Endodermal cell (in vitro differentiated cells): ENCODE measurements around the gene GALNT17. TPM values are rescaled to one million over a fixed set of nuclear protein-coding genes. Genes with fewer than 3 reads are reported as not detected.
A peak's percentile ranks its signal among the peaks of the same experiment; 100 is the strongest.

Experiments
- DNase-seq: peaks from one replicate; pipeline ENCODE4 v3.0.0-alpha.2; 2017
- H3K27ac ChIP-seq: 2 replicates; pipeline ENCODE4 v1.5.1; 2013; ENCODE audit warnings: mild to moderate bottlenecking, low read depth, low read length, moderate library complexity
- H3K27me3 ChIP-seq: 2 replicates; pipeline ENCODE4 v1.6.1; 2013; ENCODE audit warnings: mild to moderate bottlenecking, low read length, moderate library complexity; ENCODE audit not compliant: insufficient read depth, control insufficient read depth, poor library complexity, severe bottlenecking
- H3K36me3 ChIP-seq: 2 replicates; pipeline ENCODE4 v1.7.0; 2013; ENCODE audit warnings: mild to moderate bottlenecking, low read length, moderate library complexity; ENCODE audit not compliant: control insufficient read depth, insufficient read depth
- H3K4me1 ChIP-seq: one replicate; pipeline ENCODE4 v1.7.0; 2013; ENCODE audit warnings: low read length; ENCODE audit not compliant: control insufficient read depth, insufficient read depth
- H3K4me3 ChIP-seq: 2 replicates; pipeline ENCODE4 v1.5.1; 2013; ENCODE audit warnings: mild to moderate bottlenecking, low read length, moderate library complexity
- H3K9ac ChIP-seq: 2 replicates; pipeline ENCODE4 v1.6.1; 2013; ENCODE audit warnings: mild to moderate bottlenecking, low read length, moderate library complexity; ENCODE audit not compliant: poor library complexity, severe bottlenecking; ENCODE audit errors: extremely low read depth
- H3K9me3 ChIP-seq: 2 replicates; pipeline ENCODE4 v1.6.1; 2013; ENCODE audit warnings: mild to moderate bottlenecking, low read length, moderate library complexity; ENCODE audit not compliant: control insufficient read depth
- H3K27ac Mint-ChIP-seq: 2 replicates; pipeline ENCODE4 v1.8.0; 2020; ENCODE audit warnings: mixed read lengths
- H3K27me3 Mint-ChIP-seq: 2 replicates; pipeline ENCODE4 v1.8.0; 2021; ENCODE audit warnings: mild to moderate bottlenecking, mixed read lengths; ENCODE audit not compliant: insufficient read depth
- H3K36me3 Mint-ChIP-seq: 2 replicates; pipeline ENCODE4 v1.8.0; 2020; ENCODE audit warnings: low read depth, mixed read lengths
- H3K4me1 Mint-ChIP-seq: 2 replicates; pipeline ENCODE4 v1.8.0; 2020; ENCODE audit warnings: mixed read lengths
- H3K4me3 Mint-ChIP-seq: 2 replicates; pipeline ENCODE4 v1.8.0; 2020; ENCODE audit warnings: mild to moderate bottlenecking, moderate library complexity, mixed read lengths
- H3K9me3 Mint-ChIP-seq: 2 replicates; pipeline ENCODE4 v1.8.0; 2020; ENCODE audit warnings: mild to moderate bottlenecking, mixed read lengths
- WGBS, 2 experiments: methylation state at CpG; one replicate each; pipeline versions ENCODE4 v1.1.5 to v1.1.7; 2013; ENCODE audit warnings: missing lambda C conversion rate in 2 of 2, mixed read lengths in 1 of 2; ENCODE audit not compliant: insufficient coverage in 1 of 2, insufficient read length in 1 of 2; 5-methylcytosine and 5-hydroxymethylcytosine counted together
- total RNA-seq, 2 donors: library from RNA; stranded (reverse); fragmentation: NEBNext Ultra II Directional in 1 of 2; extraction: Animal tissue kit (Norgen Biotek cat#: 25700) in 1 of 2; gene quantifications; 2 replicates in 1 of 2; 3 replicates in 1 of 2; pipeline ENCODE4 v1.2.1, GENCODE V29; 2021
- TF ChIP-seq, protein P1 (sequence below): fragments of 200-600 bp; sonication (generic); conservative IDR thresholded peaks from 2 replicates; pipeline ENCODE4 v1.5.0; 2021; ENCODE audit warnings: antibody characterized with exemption, mild to moderate bottlenecking

Gene GALNT17
- total RNA-seq, 2 donors from 2014 or later: 60.4 to 61.3 TPM

- peaks cover 44% of the 10 kb centered on the region for H3K36me3 ChIP-seq
- peak; percentile 17 for DNase-seq
- Mint-ChIP-seq H3K4me1 (peaks cover 11% of the 10 kb centered on the region), H3K27ac (no peak overlapping the region), H3K36me3 (peaks cover 53% of the 10 kb centered on the region), H3K9me3 (peaks cover 37% of the 10 kb centered on the region), H3K27me3 (no peaks in the 10 kb centered on the region), H3K4me3 (no peak overlapping the region)
- H3K4me3 ChIP-seq: no peak overlapping the region
- TF ChIP-seq, protein P1, sequence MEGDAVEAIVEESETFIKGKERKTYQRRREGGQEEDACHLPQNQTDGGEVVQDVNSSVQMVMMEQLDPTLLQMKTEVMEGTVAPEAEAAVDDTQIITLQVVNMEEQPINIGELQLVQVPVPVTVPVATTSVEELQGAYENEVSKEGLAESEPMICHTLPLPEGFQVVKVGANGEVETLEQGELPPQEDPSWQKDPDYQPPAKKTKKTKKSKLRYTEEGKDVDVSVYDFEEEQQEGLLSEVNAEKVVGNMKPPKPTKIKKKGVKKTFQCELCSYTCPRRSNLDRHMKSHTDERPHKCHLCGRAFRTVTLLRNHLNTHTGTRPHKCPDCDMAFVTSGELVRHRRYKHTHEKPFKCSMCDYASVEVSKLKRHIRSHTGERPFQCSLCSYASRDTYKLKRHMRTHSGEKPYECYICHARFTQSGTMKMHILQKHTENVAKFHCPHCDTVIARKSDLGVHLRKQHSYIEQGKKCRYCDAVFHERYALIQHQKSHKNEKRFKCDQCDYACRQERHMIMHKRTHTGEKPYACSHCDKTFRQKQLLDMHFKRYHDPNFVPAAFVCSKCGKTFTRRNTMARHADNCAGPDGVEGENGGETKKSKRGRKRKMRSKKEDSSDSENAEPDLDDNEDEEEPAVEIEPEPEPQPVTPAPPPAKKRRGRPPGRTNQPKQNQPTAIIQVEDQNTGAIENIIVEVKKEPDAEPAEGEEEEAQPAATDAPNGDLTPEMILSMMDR: no peak
- H3K4me1 ChIP-seq: no peaks in the 10 kb centered on the region
- no peaks in the 10 kb centered on the region for H3K27me3 ChIP-seq
- H3K9me3 ChIP-seq: peaks cover 49% of the 10 kb centered on the region
- no peak overlapping the region for H3K9ac ChIP-seq
- H3K27ac ChIP-seq: no peak overlapping the region
- 96 to 97% methylated on average over 5 to 7 of the region's 7 CpGs for WGBS, 2 experiments
These were observed 230.3 kb downstream of the GALNT17 start for GRCh38 chr7:71362240-71362639.

GRCh38 chr7:71363223-71363622, 231.3 kb downstream of the GALNT17 start:
- DNase-seq: no peak
- Mint-ChIP-seq H3K27me3 (no peaks in the 10 kb centered on the region), H3K9me3 (peaks cover 28% of the 10 kb centered on the region), H3K27ac (no peak overlapping the region), H3K36me3 (peaks cover 51% of the 10 kb centered on the region), H3K4me3 (no peak overlapping the region), H3K4me1 (peaks cover 11% of the 10 kb centered on the region)
- H3K36me3 ChIP-seq: peaks cover 43% of the 10 kb centered on the region
- H3K4me3 ChIP-seq: no peak overlapping the region
- H3K27ac ChIP-seq: no peak overlapping the region
- H3K9me3 ChIP-seq: peaks cover 40% of the 10 kb centered on the region
- TF ChIP-seq, protein P1: no peak
- no peak overlapping the region for H3K9ac ChIP-seq
- 94 to 98% methylated on average over 4 to 5 of the region's 5 CpGs for WGBS, 2 experiments
- no peaks in the 10 kb centered on the region for H3K27me3 ChIP-seq
- H3K4me1 ChIP-seq: no peaks in the 10 kb centered on the region

DNA sequence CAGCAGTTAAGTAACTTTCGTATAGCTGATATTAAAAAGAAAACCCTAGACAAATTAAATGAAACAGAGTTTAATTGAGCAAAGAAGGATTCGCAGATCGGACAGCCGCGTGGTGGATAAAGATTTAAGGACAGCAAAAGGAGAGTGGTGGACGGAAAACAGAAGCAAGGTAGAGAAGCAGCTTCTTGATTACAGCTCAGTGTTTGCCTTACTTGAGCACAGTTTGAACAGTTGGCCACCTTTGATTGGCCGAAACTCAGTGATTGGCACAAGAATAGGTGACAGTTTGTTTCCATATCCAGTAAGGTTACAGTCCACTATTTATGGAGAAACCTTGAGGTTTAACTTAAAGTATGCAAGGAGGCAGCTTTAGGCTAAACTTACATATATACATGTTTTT, 231.7 kb downstream of the GALNT17 start:
- H3K9me3 Mint-ChIP-seq: peaks cover 25% of the 10 kb centered on the region
- Histone ChIP-seq H3K36me3 (peaks cover 41% of the 10 kb centered on the region), H3K4me1 (no peaks in the 10 kb centered on the region), H3K9ac (no peak overlapping the region), H3K9me3 (peaks cover 36% of the 10 kb centered on the region), H3K27ac (no peak overlapping the region), H3K27me3 (no peaks in the 10 kb centered on the region), H3K4me3 (no peak overlapping the region)
- TF ChIP-seq, protein P1: no peak
- no peak for DNase-seq
- H3K4me1 Mint-ChIP-seq: peaks cover 11% of the 10 kb centered on the region
- no peak overlapping the region for H3K4me3 Mint-ChIP-seq
- H3K36me3 Mint-ChIP-seq: peaks cover 48% of the 10 kb centered on the region
- no peaks in the 10 kb centered on the region for H3K27me3 Mint-ChIP-seq
- no peak overlapping the region for H3K27ac Mint-ChIP-seq
- WGBS, 2 experiments: 89 to 97% methylated on average over 6 to 7 of the region's 7 CpGs
